ENCODE data around the gene PIGH. TPM values are rescaled to one million over a fixed set of nuclear protein-coding genes. Genes with fewer than 3 reads are reported as not detected.

Gene PIGH
- total and polyA plus RNA-seq, 2 of the 13 experiments (the other 11 are each of a cell fraction or from before 2014, with no cell fraction given) = 30.0 to 43.5 TPM

DNA sequence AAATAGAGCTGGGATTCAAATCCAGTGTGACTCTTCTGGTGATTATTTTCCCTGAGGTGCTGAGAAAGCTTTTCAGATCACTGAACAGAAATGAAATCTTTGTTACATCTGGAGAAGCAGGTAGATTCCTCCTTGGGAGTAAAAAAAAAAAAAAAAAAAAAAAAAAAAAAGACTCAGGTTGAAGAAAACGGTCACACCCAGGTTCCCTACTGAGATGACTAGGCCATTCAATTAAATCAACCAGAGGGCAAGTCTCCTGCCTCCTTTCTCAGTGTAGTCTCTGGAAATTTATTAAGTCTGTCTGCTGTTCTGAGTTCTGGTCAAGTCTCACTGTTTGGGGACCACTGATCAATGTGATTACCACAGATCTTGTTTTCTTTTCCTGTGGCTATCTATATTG is 43.6 kb upstream of the PIGH start:
- no TSS peak for BruUV-seq (replicated peaks)
- ATAC-seq (no peak), FAIRE-seq (no peak), DNase-seq (ENCODE audit: low spot score) (no peak)
- no peaks in the 10 kb centered on the region for H3K79me2 ChIP-seq (ENCODE audit: insufficient read depth, low read length)
- intact Hi-C loops (cut with micrococcal nuclease; ENCODE audit: unreplicated experiment) = no loop called here
- no peak overlapping the region for H2AFZ ChIP-seq (ENCODE audit: low read length)
- no peaks in the 10 kb centered on the region for H3K4me1 ChIP-seq (ENCODE audit: insufficient read depth, low read length)
- POLR2A ChIA-PET = no interaction called here
- H3K36me3 ChIP-seq (replicated peaks in 1 of 2; ENCODE audit: control insufficient read depth in 1 of 2, insufficient read depth in 2 of 2, low read length in 2 of 2) = peaks cover 21 to 44% of the 10 kb centered on the region in 2 experiments
- H3K9me3 ChIP-seq (ENCODE audit: low read length) = no peaks in the 10 kb centered on the region
- WGBS (ENCODE audit: low lambda C conversion rate) = 88% methylated on average over 1 of the region's 1 CpG
- H3K4me3 ChIP-seq (replicated peaks in 1 of 3; ENCODE audit: insufficient read depth in 1 of 3, low read depth in 2 of 3, low read length in 3 of 3) = no peak overlapping the region
- no peak for TF ChIP-seq ZNF101 (CRISPR knock-in tag; IDR thresholded peaks at IDR 0.05; ENCODE audit: borderline replicate concordance, low read depth)
- TF ChIP-seq, protein P1, sequence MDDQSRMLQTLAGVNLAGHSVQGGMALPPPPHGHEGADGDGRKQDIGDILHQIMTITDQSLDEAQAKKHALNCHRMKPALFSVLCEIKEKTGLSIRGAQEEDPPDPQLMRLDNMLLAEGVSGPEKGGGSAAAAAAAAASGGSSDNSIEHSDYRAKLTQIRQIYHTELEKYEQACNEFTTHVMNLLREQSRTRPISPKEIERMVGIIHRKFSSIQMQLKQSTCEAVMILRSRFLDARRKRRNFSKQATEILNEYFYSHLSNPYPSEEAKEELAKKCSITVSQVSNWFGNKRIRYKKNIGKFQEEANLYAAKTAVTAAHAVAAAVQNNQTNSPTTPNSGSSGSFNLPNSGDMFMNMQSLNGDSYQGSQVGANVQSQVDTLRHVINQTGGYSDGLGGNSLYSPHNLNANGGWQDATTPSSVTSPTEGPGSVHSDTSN (CRISPR knock-in tag; IDR thresholded peaks at IDR 0.05; ENCODE audit: borderline replicate concordance) = no peak
- in situ Hi-C loops (cut with HindIII; ENCODE audit: extremely low pct_ligation_motif_present, low pct_unique_long_range_greater_than_20kb) = no loop called here
- CTCF ChIA-PET (ENCODE audit: low intra/inter-chr PET ratio, low total read pairs) = no interaction called here
- no peak overlapping the region for H3K27ac ChIP-seq (ENCODE audit: extremely low read length, insufficient read depth, low read length)
- H3K9ac ChIP-seq (ENCODE audit: insufficient read depth, low read depth, low read length) = no peak overlapping the region
- H4K20me1 ChIP-seq (ENCODE audit: insufficient read depth, low read length) = no peaks in the 10 kb centered on the region
- no peaks in the 10 kb centered on the region for H3K27me3 ChIP-seq (ENCODE audit: control insufficient read depth in 1 of 2, insufficient read depth in 2 of 2, low read length in 2 of 2)
- no peak overlapping the region for H3K4me2 ChIP-seq (ENCODE audit: low read depth, low read length)

DNA sequence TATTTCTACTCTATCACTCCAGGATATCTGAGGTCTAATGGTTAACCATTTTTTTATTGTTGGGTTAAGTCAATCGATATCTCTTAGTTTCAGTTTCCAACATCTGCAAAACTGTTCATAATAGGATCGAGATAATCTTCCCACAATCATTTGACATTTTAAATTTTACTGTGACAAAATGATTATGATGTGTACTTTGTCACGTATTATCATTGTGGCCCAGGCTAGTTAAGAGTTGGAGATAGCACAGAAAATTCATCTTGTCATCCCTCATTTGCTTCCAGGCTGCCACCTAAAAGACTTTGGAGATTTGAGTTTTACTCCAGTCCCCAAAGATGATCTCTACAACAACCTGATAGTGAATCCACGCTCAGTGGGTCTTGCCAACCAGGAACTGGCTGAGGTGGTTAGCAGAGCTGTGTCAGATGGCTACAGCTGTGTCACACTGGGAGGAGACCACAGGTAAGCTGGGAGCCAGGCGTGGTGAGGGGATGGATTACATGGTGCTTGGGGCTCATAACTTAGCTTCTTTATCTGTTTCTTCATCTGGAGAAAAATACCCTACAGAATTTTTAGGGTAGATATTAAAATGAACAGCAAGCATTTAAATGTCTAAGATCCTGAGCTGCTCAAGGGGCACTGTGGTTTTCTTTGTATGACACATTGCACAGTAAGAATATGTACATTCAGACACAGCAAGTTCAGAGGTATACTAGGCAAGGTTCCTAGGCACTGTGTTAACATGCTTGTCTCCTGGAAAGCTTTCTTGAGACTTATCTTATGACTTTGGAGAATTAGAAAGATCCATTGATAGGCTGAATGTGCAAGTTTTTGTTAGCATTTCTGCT is 42.1 kb upstream of the PIGH start:
- BruUV-seq (replicated peaks) = no TSS peak
- H3K4me1 ChIP-seq (ENCODE audit: insufficient read depth, low read length) = no peaks in the 10 kb centered on the region
- H3K4me2 ChIP-seq (ENCODE audit: low read depth, low read length) = no peak overlapping the region
- 98% methylated on average over 5 of the region's 5 CpGs for WGBS (ENCODE audit: low lambda C conversion rate)
- no peaks in the 10 kb centered on the region for H3K9me3 ChIP-seq (ENCODE audit: low read length)
- H3K4me3 ChIP-seq (replicated peaks in 1 of 3; ENCODE audit: insufficient read depth in 1 of 3, low read depth in 2 of 3, low read length in 3 of 3) = no peak overlapping the region
- H3K27ac ChIP-seq (ENCODE audit: extremely low read length, insufficient read depth, low read length) = no peak overlapping the region
- H2AFZ ChIP-seq (ENCODE audit: low read length) = no peak overlapping the region
- DNase-seq (ENCODE audit: low spot score) (no peak), FAIRE-seq (no peak), ATAC-seq (no peak)
- no peaks in the 10 kb centered on the region for H3K79me2 ChIP-seq (ENCODE audit: insufficient read depth, low read length)
- peaks cover 16 to 30% of the 10 kb centered on the region in 2 experiments for H3K36me3 ChIP-seq (replicated peaks in 1 of 2; ENCODE audit: control insufficient read depth in 1 of 2, insufficient read depth in 2 of 2, low read length in 2 of 2)
- H3K9ac ChIP-seq (ENCODE audit: insufficient read depth, low read depth, low read length) = no peak overlapping the region
- ChIA-PET CTCF (ENCODE audit: low intra/inter-chr PET ratio, low total read pairs) (no interaction called here), POLR2A (no interaction called here)
- no peaks in the 10 kb centered on the region for H4K20me1 ChIP-seq (ENCODE audit: insufficient read depth, low read length)
- in situ Hi-C loops (cut with HindIII; ENCODE audit: extremely low pct_ligation_motif_present, low pct_unique_long_range_greater_than_20kb) (no loop called here), intact Hi-C loops (cut with micrococcal nuclease; ENCODE audit: unreplicated experiment) (no loop called here)
- no peaks in the 10 kb centered on the region for H3K27me3 ChIP-seq (ENCODE audit: control insufficient read depth in 1 of 2, insufficient read depth in 2 of 2, low read length in 2 of 2)
- TF ChIP-seq ELF4 (CRISPR knock-in tag; IDR thresholded peaks at IDR 0.05; ENCODE audit: borderline replicate concordance) (no peak), CBX2 (IDR thresholded peaks at IDR 0.05; ENCODE audit: low read depth, low read length) (no peak), CBX2 (CRISPR knock-in tag; IDR thresholded peaks at IDR 0.05; ENCODE audit: low read depth) (no peak), CBFB (CRISPR knock-in tag; IDR thresholded peaks at IDR 0.05) (no peak), RAD51 (IDR thresholded peaks at IDR 0.05; ENCODE audit: borderline replicate concordance) (no peak), PITX1 (CRISPR knock-in tag; IDR thresholded peaks at IDR 0.05) (no peak), PRDM4 (CRISPR knock-in tag; IDR thresholded peaks at IDR 0.05; ENCODE audit: borderline replicate concordance) (no peak), ZFYVE20 (CRISPR knock-in tag; IDR thresholded peaks at IDR 0.05; ENCODE audit: borderline replicate concordance, low read depth) (no peak), RCOR2 (CRISPR knock-in tag; IDR thresholded peaks at IDR 0.05) (no peak), RBM22 (optimal IDR thresholded peaks at IDR 0.05; ENCODE audit: low read length) (no peak)
- TF ChIP-seq, protein P2, sequence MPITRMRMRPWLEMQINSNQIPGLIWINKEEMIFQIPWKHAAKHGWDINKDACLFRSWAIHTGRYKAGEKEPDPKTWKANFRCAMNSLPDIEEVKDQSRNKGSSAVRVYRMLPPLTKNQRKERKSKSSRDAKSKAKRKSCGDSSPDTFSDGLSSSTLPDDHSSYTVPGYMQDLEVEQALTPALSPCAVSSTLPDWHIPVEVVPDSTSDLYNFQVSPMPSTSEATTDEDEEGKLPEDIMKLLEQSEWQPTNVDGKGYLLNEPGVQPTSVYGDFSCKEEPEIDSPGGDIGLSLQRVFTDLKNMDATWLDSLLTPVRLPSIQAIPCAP (CRISPR knock-in tag; IDR thresholded peaks at IDR 0.05; ENCODE audit: low read depth) = no peak

Data from HepG2 (cell line).